Uterus (tissue), 2 donors: ENCODE data around the gene SRGAP2C.
"Not testable (repeated sequence)": the region's sequence is repeated elsewhere in the genome, so short reads cannot be mapped to it uniquely, and the experiment has no call there.

Experiments
- POLR2A ChIP-seq, 2 donors: fragments of 450-650 bp; IDR thresholded peaks; one replicate each; pipeline ENCODE4 v1.6.1; 2016; ENCODE audit warnings: antibody characterized with exemption in 2 of 2, mild to moderate bottlenecking in 1 of 2, moderate library complexity in 1 of 2
- TF ChIP-seq, protein P1 (sequence below), 4 experiments: fragments of 200-600 bp in 2 of 4; fragments of 450-650 bp in 2 of 4; sonication (generic) in 2 of 4; IDR thresholded peaks; one replicate each; pipeline ENCODE4 v1.5.1; 2016 to 2019; ENCODE audit warnings: antibody characterized with exemption in 4 of 4, mild to moderate bottlenecking in 2 of 4, moderate library complexity in 1 of 4

DNA sequence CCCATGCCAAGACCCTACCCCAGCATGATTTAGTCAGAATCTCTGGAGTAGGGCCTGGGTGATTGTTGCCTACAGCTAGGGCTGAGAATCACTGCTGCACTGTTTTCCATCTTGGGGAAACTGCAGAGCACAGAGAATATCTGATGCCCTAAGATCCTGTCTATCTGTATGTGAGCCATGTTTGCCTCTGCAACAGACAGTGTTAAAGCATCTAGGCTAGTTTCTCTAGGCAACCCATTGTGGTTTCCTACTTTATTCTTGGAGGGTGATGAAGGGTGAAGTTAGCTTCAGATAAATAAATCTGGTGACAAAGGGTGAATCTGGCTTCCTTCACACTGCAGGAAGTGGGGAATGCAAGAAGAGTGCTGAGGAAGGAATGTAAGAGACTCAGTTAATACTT lies 147.4 kb downstream of the SRGAP2C start:
- TF ChIP-seq, protein P1, sequence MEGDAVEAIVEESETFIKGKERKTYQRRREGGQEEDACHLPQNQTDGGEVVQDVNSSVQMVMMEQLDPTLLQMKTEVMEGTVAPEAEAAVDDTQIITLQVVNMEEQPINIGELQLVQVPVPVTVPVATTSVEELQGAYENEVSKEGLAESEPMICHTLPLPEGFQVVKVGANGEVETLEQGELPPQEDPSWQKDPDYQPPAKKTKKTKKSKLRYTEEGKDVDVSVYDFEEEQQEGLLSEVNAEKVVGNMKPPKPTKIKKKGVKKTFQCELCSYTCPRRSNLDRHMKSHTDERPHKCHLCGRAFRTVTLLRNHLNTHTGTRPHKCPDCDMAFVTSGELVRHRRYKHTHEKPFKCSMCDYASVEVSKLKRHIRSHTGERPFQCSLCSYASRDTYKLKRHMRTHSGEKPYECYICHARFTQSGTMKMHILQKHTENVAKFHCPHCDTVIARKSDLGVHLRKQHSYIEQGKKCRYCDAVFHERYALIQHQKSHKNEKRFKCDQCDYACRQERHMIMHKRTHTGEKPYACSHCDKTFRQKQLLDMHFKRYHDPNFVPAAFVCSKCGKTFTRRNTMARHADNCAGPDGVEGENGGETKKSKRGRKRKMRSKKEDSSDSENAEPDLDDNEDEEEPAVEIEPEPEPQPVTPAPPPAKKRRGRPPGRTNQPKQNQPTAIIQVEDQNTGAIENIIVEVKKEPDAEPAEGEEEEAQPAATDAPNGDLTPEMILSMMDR (IDR thresholded peaks at IDR 0.05) = not testable (repeated sequence)
- TF ChIP-seq POLR2A (IDR thresholded peaks at IDR 0.05) = not testable (repeated sequence)
